D721Med (cell line): ENCODE data around the gene DPP4.

Source experiments
- DNase-seq: peaks from one replicate; pipeline ENCODE4 v3.0.0; 2011; ENCODE audit warnings: low spot score; ENCODE audit not compliant: insufficient read length
- FAIRE-seq: peaks from 2 replicates; lab custom pipeline; 2011; peaks lifted over from hg19 to GRCh38; lab: Jason Lieb, UNC
- TF ChIP-seq, protein P1 (sequence below): IDR thresholded peaks from 2 replicates; pipeline ENCODE4 v1.5.1; 2012; ENCODE audit warnings: mild to moderate bottlenecking, control low read depth; ENCODE audit not compliant: insufficient read depth; ENCODE audit errors: missing control alignments

Gene DPP4

GRCh38 chr2:161975813-161976160 is 98.2 kb downstream of the DPP4 start:
- no peak for FAIRE-seq

GRCh38 chr2:161975062-161975812 is 98.8 kb downstream of the DPP4 start:
- TF ChIP-seq, protein P1, sequence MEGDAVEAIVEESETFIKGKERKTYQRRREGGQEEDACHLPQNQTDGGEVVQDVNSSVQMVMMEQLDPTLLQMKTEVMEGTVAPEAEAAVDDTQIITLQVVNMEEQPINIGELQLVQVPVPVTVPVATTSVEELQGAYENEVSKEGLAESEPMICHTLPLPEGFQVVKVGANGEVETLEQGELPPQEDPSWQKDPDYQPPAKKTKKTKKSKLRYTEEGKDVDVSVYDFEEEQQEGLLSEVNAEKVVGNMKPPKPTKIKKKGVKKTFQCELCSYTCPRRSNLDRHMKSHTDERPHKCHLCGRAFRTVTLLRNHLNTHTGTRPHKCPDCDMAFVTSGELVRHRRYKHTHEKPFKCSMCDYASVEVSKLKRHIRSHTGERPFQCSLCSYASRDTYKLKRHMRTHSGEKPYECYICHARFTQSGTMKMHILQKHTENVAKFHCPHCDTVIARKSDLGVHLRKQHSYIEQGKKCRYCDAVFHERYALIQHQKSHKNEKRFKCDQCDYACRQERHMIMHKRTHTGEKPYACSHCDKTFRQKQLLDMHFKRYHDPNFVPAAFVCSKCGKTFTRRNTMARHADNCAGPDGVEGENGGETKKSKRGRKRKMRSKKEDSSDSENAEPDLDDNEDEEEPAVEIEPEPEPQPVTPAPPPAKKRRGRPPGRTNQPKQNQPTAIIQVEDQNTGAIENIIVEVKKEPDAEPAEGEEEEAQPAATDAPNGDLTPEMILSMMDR, result no peak
- no peak for DNase-seq
- FAIRE-seq, result no peak

More at GRCh38 chr2:161975813-161976160, 98.2 kb downstream of the DPP4 start:
- TF ChIP-seq, protein P1, result no peak
- no peak for DNase-seq

DNA sequence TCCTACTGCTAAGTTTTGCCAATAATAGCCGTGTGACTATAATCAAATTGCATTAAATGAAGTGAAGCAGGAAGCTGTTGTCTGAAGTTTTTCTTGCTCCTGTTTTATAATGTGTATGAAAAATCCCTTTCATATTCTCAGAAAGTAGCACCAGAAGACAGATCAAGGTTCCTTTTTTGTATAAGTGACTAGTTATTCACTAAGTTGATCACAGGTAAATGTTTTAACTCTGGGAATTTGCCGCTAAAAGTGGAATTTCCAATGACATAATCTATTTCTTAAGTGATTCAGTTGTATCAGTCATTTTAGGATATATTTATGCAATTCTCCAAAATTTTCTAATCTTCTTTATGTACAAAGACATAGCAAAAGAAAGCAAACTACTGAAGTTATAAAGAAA is 99.6 kb downstream of the DPP4 start:
- TF ChIP-seq, protein P1, result no peak
- DNase-seq (no peak), FAIRE-seq (no peak)

- TF ChIP-seq, protein P1, result no peak
- DNase-seq (no peak), FAIRE-seq (no peak)
Measured at GRCh38 chr2:161972866-161973265, 101.1 kb downstream of the DPP4 start.

- FAIRE-seq (no peak), DNase-seq (no peak)
- TF ChIP-seq, protein P1, result no peak
Measured at GRCh38 chr2:161972232-161972631, 101.8 kb downstream of the DPP4 start.

GRCh38 chr2:161971551-161971950 is 102.5 kb downstream of the DPP4 start:
- TF ChIP-seq, protein P1, result no peak

GRCh38 chr2:161969159-161969558 is 104.9 kb downstream of the DPP4 start:
- FAIRE-seq (no peak), DNase-seq (no peak)
- TF ChIP-seq, protein P1, result no peak

More at GRCh38 chr2:161971551-161971950, 102.5 kb downstream of the DPP4 start:
- DNase-seq (no peak), FAIRE-seq (no peak)
